OCI-LY3 (cell line): ENCODE results near the gene MOB3B.

Experiments
- H2AFZ ChIP-seq: fragments of 200-600, 300-600 bp; shearing (Covaris generic); 2 replicates; pipeline ENCODE4 v1.6.0; 2014; ENCODE audit warnings: antibody characterized with exemption, low read depth, low read length
- H3K27ac ChIP-seq: fragments of 200-600, 300-600 bp; sonication (generic); 2 replicates; pipeline ENCODE4 v1.5.1; 2014; ENCODE audit warnings: mild to moderate bottlenecking, low read length, moderate library complexity, mixed read lengths
- H3K27me3 ChIP-seq: fragments of 200-600, 300-600 bp; sonication (generic); 2 replicates; pipeline ENCODE4 v1.6.1; 2014; ENCODE audit warnings: low read depth, low read length, mixed read lengths
- H3K36me3 ChIP-seq: fragments of 200-600, 300-600 bp; sonication (generic); replicated peaks from 2 replicates; pipeline ENCODE3; 2014; ENCODE audit warnings: low read depth, low read length, mixed read lengths
- H3K4me1 ChIP-seq: fragments of 300-600, 200-600 bp; sonication (generic); 2 replicates; pipeline ENCODE4 v1.6.1; 2014; ENCODE audit warnings: low read length, mixed read lengths
- H3K4me2 ChIP-seq: fragments of 200-600, 300-600 bp; sonication (generic); 2 replicates; pipeline ENCODE4 v1.6.1; 2014; ENCODE audit warnings: low read length, mixed read lengths
- H3K4me3 ChIP-seq: fragments of 300-600, 200-600 bp; sonication (generic); 2 replicates; pipeline ENCODE4 v1.5.1; 2014; ENCODE audit warnings: antibody characterized with exemption, mild to moderate bottlenecking, low read length, moderate library complexity
- H3K79me2 ChIP-seq: fragments of 300-600, 200-600 bp; shearing (Covaris generic); 2 replicates; pipeline ENCODE4 v1.6.1; 2014; ENCODE audit warnings: mild to moderate bottlenecking, low read length, mixed read lengths
- H3K9ac ChIP-seq: fragments of 300-600, 200-600 bp; shearing (Covaris generic); 2 replicates; pipeline ENCODE4 v1.6.0; 2014; ENCODE audit warnings: mild to moderate bottlenecking, low read length, moderate library complexity
- H3K9me3 ChIP-seq: fragments of 200-600, 300-600 bp; shearing (Covaris generic); 2 replicates; pipeline ENCODE4 v1.6.1; 2014; ENCODE audit warnings: low read length, mixed read lengths; ENCODE audit not compliant: insufficient read depth
- H4K20me1 ChIP-seq: fragments of 200-600, 300-600 bp; sonication (generic); 2 replicates; pipeline ENCODE4 v1.6.1; 2016; ENCODE audit warnings: low read length, mixed read lengths; ENCODE audit not compliant: insufficient read depth
- EZH2phosphoT487 ChIP-seq: fragments of 200-600 bp; shearing (Covaris generic); IDR thresholded peaks from 2 replicates; pipeline ENCODE4 v1.6.1; 2018; ENCODE audit warnings: antibody characterized with exemption, mixed run types, low read depth
- TF ChIP-seq, protein P1 (sequence below): fragments of 200-600, 300-600 bp; sonication (generic); IDR thresholded peaks from 2 replicates; pipeline ENCODE4 v1.5.1; 2014; ENCODE audit warnings: antibody characterized with exemption, low read length, low read depth

The MOB3B gene

GRCh38 chr9:27328483-27328882, 201.1 kb downstream of the MOB3B start:
- H3K79me2 ChIP-seq = no peaks in the 10 kb centered on the region
- no peak overlapping the region for H3K4me3 ChIP-seq
- H3K9me3 ChIP-seq = no peaks in the 10 kb centered on the region
- TF ChIP-seq, protein P1, sequence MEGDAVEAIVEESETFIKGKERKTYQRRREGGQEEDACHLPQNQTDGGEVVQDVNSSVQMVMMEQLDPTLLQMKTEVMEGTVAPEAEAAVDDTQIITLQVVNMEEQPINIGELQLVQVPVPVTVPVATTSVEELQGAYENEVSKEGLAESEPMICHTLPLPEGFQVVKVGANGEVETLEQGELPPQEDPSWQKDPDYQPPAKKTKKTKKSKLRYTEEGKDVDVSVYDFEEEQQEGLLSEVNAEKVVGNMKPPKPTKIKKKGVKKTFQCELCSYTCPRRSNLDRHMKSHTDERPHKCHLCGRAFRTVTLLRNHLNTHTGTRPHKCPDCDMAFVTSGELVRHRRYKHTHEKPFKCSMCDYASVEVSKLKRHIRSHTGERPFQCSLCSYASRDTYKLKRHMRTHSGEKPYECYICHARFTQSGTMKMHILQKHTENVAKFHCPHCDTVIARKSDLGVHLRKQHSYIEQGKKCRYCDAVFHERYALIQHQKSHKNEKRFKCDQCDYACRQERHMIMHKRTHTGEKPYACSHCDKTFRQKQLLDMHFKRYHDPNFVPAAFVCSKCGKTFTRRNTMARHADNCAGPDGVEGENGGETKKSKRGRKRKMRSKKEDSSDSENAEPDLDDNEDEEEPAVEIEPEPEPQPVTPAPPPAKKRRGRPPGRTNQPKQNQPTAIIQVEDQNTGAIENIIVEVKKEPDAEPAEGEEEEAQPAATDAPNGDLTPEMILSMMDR = no peak
- no peak for TF ChIP-seq EZH2phosphoT487
- H3K9ac ChIP-seq = no peak overlapping the region
- no peaks in the 10 kb centered on the region for H3K36me3 ChIP-seq
- H2AFZ ChIP-seq = no peak overlapping the region
- H3K27me3 ChIP-seq = peaks cover 50% of the 10 kb centered on the region
- H3K4me2 ChIP-seq = no peak overlapping the region
- no peaks in the 10 kb centered on the region for H3K4me1 ChIP-seq
- H3K27ac ChIP-seq = no peak overlapping the region
- no peaks in the 10 kb centered on the region for H4K20me1 ChIP-seq

GRCh38 chr9:27311184-27311583, 218.4 kb downstream of the MOB3B start:
- 0 out of 2 replicates have a peak, but pooled peaks cover 9% of the 10 kb centered on the region for H3K27me3 ChIP-seq
- H3K36me3 ChIP-seq = no peaks in the 10 kb centered on the region
- H3K9me3 ChIP-seq = no peaks in the 10 kb centered on the region
- H4K20me1 ChIP-seq = no peaks in the 10 kb centered on the region
- no peak overlapping the region for H2AFZ ChIP-seq
- no peak for TF ChIP-seq EZH2phosphoT487
- TF ChIP-seq, protein P1 = no peak
- no peak overlapping the region for H3K4me3 ChIP-seq
- H3K79me2 ChIP-seq = no peaks in the 10 kb centered on the region
- no peak overlapping the region for H3K4me2 ChIP-seq
- no peaks in the 10 kb centered on the region for H3K4me1 ChIP-seq
- no peak overlapping the region for H3K9ac ChIP-seq
- H3K27ac ChIP-seq = no peak overlapping the region

DNA sequence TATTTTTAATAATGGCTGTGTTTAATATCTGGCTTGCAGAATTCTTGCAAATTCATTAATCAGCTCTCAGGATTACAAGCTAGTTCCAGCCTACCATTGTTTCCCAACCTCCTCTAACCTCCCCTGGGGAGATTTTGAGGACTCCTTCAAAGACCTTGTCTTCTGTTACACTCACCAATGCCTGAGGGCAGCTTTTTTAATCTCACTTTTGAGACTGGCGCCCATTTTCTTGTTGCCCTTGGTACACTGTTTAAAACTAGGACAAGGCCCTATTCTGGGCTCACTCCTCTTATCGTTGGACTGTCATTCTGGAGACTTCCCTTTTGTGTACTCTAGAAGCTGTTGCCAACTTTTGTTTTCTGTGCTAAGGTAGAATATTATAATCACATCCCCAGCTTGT, 219.0 kb downstream of the MOB3B start:
- TF ChIP-seq, protein P1 = no peak
- no peak for TF ChIP-seq EZH2phosphoT487
- Histone ChIP-seq H4K20me1 (no peaks in the 10 kb centered on the region), H3K4me2 (no peak overlapping the region), H3K36me3 (no peaks in the 10 kb centered on the region), H3K9ac (no peak overlapping the region), H3K4me3 (no peak overlapping the region), H2AFZ (no peak overlapping the region), H3K79me2 (no peaks in the 10 kb centered on the region), H3K9me3 (no peaks in the 10 kb centered on the region), H3K4me1 (no peaks in the 10 kb centered on the region), H3K27ac (no peak overlapping the region), H3K27me3 (peaks cover 9% of the 10 kb centered on the region; the same call in 1 of the 2 replicates)

DNA sequence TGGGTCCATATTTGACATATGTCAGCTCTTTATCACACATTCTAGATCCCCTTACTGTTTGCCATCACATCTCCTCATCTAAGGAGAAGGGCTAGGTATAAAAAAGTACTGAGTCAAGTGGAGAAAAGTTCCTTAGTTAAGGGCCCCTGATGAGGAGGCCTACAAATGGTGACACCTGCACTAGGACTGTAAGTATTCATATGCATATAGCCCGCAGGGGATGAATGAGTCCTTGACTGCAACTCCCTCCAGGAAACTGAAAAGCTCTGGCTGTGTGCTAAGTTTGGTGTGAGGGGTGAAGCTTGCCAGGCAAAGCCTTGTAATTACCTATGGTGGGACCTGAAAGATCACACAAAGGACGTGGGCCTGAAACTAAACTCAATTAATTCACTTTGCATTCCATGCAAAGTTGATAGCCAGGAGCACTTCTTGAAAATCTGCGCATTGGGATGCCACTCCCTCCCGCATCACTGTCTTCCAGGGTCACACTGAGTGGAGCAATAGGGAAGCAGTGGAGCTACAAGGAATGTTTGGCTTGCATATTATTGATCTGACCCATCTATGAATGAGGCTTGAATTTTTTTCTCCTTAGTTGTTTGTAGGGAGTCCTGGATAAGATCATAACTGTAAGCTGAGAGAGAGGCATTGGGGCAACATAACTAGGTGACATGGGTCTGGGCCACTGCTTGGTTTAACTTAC, 220.8 kb downstream of the MOB3B start:
- Histone ChIP-seq H3K4me3 (no peak overlapping the region), H4K20me1 (no peaks in the 10 kb centered on the region), H3K27ac (no peak overlapping the region), H3K4me1 (no peaks in the 10 kb centered on the region), H2AFZ (no peak overlapping the region), H3K9me3 (no peaks in the 10 kb centered on the region), H3K4me2 (no peak overlapping the region), H3K36me3 (no peaks in the 10 kb centered on the region), H3K9ac (no peak overlapping the region), H3K27me3 (peaks cover 9% of the 10 kb centered on the region; the same call in 1 of the 2 replicates), H3K79me2 (no peaks in the 10 kb centered on the region)
- no peak for TF ChIP-seq EZH2phosphoT487
- TF ChIP-seq, protein P1 = no peak
